ENCODE results near the gene KRTAP20-2. TPM values are rescaled to one million over a fixed set of nuclear protein-coding genes. Genes with fewer than 3 reads are reported as not detected.

Gene KRTAP20-2
- polyA plus RNA-seq, 3 donors, result not detected

- no peak overlapping the region for H3K4me3 ChIP-seq (replicated peaks in 1 of 3; ENCODE audit: low read depth in 2 of 3, low read length in 3 of 3)
- H3K36me3 ChIP-seq (replicated peaks in 1 of 2; ENCODE audit: control insufficient read depth in 1 of 2, insufficient read depth in 2 of 2, low read length in 2 of 2), result no peaks in the 10 kb centered on the region
- H3K4me1 ChIP-seq (ENCODE audit: control insufficient read depth in 1 of 2, insufficient read depth in 2 of 2, low read length in 2 of 2), result no peaks in the 10 kb centered on the region
- Mint-ChIP-seq H3K9me3 (peaks cover 2 to 18% (median 9%) of the 10 kb centered on the region in 7 donors), H3K4me3 (no peak overlapping the region), H3K27me3 (ENCODE audit: low read depth in 3 of 3) (peaks cover 0 to 3% (median 0%) of the 10 kb centered on the region in 3 donors), H3K4me1 (no peaks in the 10 kb centered on the region), H3K27ac (no peak overlapping the region), H3K36me3 (no peaks in the 10 kb centered on the region)
- H3K9ac ChIP-seq (ENCODE audit: insufficient read depth, low read length, poor library complexity, severe bottlenecking), result no peak overlapping the region
- no peaks in the 10 kb centered on the region for H3K79me2 ChIP-seq (ENCODE audit: insufficient read depth, low read length)
- H2AFZ ChIP-seq (ENCODE audit: insufficient read depth, low read depth, low read length, poor library complexity, severe bottlenecking), result no peak overlapping the region
- 100% methylated on average over 1 of the region's 2 CpGs for WGBS (ENCODE audit: insufficient coverage)
- peaks cover 10 to 21% of the 10 kb centered on the region in 2 donors for H3K9me3 ChIP-seq (replicated peaks in 1 of 2; ENCODE audit: control insufficient read depth in 1 of 2, insufficient read depth in 1 of 2, low read length in 2 of 2)
- H3K27ac ChIP-seq (ENCODE audit: low read depth in 1 of 2, low read length in 2 of 2), result no peak overlapping the region
- intact Hi-C loops (cut with micrococcal nuclease), result no loop called here
- DNase-seq, result no peak
- no peaks in the 10 kb centered on the region for H4K20me1 ChIP-seq (ENCODE audit: insufficient read depth, low read length)
- no peak for TF ChIP-seq CTCF (IDR thresholded peaks at IDR 0.05)
- H3K27me3 ChIP-seq (ENCODE audit: control insufficient read depth in 2 of 2, insufficient read depth in 2 of 2, low read length in 2 of 2), result no peaks in the 10 kb centered on the region
- no peak overlapping the region for H3K4me2 ChIP-seq (replicated peaks; ENCODE audit: extremely low read depth, low read length, poor library complexity, severe bottlenecking)
Observed at GRCh38 chr21:30612132-30612531, 22.9 kb upstream of the KRTAP20-2 start.

- Histone ChIP-seq H3K4me2 (replicated peaks; ENCODE audit: extremely low read depth, low read length, poor library complexity, severe bottlenecking) (no peak within 1 kb of the TSS), H3K9me3 (replicated peaks in 1 of 2; ENCODE audit: control insufficient read depth in 1 of 2, insufficient read depth in 1 of 2, low read length in 2 of 2) (peaks cover 7 to 21% of the 10 kb centered on the region in 2 donors), H3K27me3 (ENCODE audit: control insufficient read depth in 2 of 2, insufficient read depth in 2 of 2, low read length in 2 of 2) (no peaks in the 10 kb centered on the region), H3K27ac (ENCODE audit: low read depth in 1 of 2, low read length in 2 of 2) (no peak within 1 kb of the TSS), H3K9ac (ENCODE audit: insufficient read depth, low read length, poor library complexity, severe bottlenecking) (no peak within 1 kb of the TSS), H3K4me1 (ENCODE audit: control insufficient read depth in 1 of 2, insufficient read depth in 2 of 2, low read length in 2 of 2) (no peaks in the 10 kb centered on the region), H2AFZ (ENCODE audit: insufficient read depth, low read depth, low read length, poor library complexity, severe bottlenecking) (no peak within 1 kb of the TSS), H3K79me2 (ENCODE audit: insufficient read depth, low read length) (no peaks in the 10 kb centered on the region), H3K36me3 (replicated peaks in 1 of 2; ENCODE audit: control insufficient read depth in 1 of 2, insufficient read depth in 2 of 2, low read length in 2 of 2) (no peaks in the 10 kb centered on the region), H4K20me1 (ENCODE audit: insufficient read depth, low read length) (no peaks in the 10 kb centered on the region), H3K4me3 (replicated peaks in 1 of 3; ENCODE audit: low read depth in 2 of 3, low read length in 3 of 3) (no peak within 1 kb of the TSS)
- H3K36me3 Mint-ChIP-seq, result no peaks in the 10 kb centered on the region
- no peak within 1 kb of the TSS for H3K4me3 Mint-ChIP-seq
- no peak for DNase-seq
- peaks cover 0 to 3% (median 0%) of the 10 kb centered on the region in 3 donors for H3K27me3 Mint-ChIP-seq (ENCODE audit: low read depth in 3 of 3)
- TF ChIP-seq CTCF (IDR thresholded peaks at IDR 0.05), result no peak
- H3K4me1 Mint-ChIP-seq, result no peaks in the 10 kb centered on the region
- peaks cover 0 to 11% (median 7%) of the 10 kb centered on the region in 7 donors for H3K9me3 Mint-ChIP-seq
- intact Hi-C loops (cut with micrococcal nuclease), result no loop called here
- no peak within 1 kb of the TSS for H3K27ac Mint-ChIP-seq
- 67% methylated on average over 1 of the region's 2 CpGs for WGBS (ENCODE audit: insufficient coverage)
Observed at GRCh38 chr21:30613836-30614235, 21.2 kb upstream of the KRTAP20-2 start, which contains the start of gene KRTAP6-1. Gene KRTAP6-1 (minus strand): TSS chr21:30613930. CDS start chr21:30613904, 26 bp downstream.
